Measurements from ENCODE around the gene CHEK2.
"Not testable (repeated sequence)": the region's sequence is repeated elsewhere in the genome, so short reads cannot be mapped to it uniquely, and the experiment has no call there.

Gene CHEK2

DNA sequence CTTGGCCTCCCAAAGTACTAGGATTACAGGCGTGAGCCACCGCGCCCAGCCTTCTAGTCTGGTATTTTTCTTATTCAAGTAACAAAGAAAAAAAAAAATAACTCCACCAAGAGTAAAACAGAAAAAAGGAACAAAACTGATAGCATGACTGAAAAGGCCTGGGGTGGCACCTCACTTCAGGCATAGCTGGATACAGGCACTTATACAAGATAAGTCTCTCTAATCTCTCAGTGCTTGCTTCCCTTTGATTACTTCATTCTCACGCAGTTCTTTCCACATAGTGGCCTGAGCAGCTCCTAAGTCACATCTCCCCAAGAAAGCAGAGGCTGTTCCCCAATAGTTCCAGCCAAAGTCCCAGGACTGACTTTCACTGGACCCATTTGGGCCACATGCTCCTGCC lies 58.7 kb downstream of the CHEK2 start:
- not testable (repeated sequence) for DNase-seq

DNA sequence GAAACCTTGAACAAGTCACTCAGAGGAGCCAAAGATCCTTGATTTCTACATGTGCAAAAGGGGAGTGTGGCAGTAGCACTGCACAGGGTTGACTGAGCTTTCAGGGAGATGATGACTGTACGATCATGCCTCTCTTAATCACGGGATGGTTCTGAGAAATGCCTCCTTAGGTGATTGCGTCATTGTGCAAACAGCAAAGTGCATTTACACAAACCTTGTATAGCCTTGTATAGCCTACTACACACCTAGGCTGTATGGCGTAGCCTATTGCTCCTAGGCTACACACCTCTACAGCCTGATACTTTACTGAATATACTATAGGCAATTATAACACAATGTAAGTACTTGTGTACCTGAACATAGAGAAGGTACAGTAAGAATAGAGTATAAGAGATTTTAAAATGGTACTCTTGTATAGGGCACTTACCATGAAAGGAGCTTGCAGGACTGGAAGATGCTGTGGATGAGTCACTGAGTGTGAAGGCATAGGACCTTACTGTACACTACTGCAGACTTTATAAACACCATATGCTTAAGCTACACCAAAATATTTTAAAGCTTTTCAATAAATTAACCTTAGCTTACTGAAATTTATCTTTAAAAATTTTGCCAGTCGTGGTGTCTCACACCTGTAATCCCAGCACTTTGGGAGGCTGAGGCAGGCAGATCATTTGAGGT lies 60.7 kb downstream of the CHEK2 start:
- DNase-seq = peak; percentile 51 to 62 (median 61)

DNA sequence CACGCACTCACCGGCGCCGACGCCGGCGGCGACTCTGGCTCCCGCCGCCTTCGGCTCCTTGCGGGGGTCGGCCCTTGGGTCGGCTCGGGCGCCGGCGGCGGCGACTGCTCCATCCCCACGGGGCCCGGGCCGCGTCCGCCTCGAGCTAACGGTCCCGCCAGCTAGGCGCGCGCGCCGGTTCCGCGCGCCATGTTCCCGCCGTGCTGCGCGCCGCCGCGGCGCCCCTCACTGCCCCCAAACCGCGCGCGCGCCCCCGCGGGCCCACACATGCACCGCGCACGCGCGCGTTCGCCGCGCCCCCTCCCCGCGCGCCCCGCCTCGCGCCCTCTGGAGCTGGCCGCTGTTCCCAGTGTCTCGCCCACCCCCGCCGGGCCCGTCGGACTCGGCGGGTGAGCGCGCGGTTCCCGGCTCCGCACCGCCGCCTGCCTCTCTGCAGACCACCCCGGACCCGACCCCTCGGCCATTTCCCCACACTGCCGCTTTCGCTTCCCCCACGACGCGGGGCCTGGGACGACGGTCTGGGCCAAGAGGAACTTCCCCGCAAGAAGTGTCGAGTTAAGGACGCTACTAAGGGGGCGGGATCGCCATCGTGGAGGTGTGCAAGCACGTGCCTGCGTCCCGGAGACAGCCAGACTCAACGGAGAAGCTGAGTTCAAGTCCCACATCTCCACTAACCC lies 61.9 kb downstream of the CHEK2 start, which contains the start of gene TTC28:
Gene TTC28 (minus strand): TSS at position 230 of the 677 bp plus-strand sequence. CDS start 117 bp downstream, at position 113.
- DNase-seq = peak; percentile 67 to 91 (median 68)

DNA sequence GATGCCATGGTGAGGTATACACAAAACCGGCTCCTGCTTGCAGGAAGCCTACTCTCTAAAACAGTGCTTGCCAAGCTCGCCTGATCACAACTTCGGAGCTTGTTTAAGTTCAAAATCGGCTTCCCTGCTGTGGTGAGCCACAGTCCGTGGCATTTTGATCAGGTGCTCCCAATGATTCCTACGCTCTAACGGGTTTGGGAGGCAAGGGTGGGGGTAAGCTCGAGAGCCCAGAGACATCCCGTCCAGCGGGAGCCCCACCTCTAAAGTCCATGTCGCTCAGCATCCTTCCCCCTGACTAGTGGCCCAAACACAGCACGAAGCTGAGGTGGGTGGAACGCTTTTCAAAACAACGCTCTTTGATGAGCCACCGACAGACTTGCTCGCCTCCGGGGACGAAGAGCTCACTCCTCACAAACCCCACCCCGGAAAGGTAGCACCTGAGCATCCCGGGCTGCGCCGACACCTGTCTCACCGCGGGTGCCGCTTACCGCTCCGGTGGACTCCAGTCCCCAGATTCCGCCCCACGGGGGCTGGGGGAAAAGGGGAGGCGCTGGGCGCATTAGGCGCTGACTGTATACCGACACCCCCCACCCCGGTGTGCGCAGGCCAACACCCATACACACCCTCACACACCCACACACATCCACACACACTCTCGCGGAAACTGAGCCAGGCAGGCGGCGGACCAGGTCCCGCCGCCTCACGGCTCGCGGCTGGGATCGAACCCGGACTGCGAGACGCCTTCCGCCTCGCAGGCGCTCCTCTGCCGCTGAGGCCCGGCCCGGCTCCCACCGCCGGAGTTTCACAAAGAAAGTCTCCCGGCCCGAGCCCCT lies 62.6 kb downstream of the CHEK2 start:
- peak in 2 of 3 donors; percentile 21 to 55 for DNase-seq

DNA sequence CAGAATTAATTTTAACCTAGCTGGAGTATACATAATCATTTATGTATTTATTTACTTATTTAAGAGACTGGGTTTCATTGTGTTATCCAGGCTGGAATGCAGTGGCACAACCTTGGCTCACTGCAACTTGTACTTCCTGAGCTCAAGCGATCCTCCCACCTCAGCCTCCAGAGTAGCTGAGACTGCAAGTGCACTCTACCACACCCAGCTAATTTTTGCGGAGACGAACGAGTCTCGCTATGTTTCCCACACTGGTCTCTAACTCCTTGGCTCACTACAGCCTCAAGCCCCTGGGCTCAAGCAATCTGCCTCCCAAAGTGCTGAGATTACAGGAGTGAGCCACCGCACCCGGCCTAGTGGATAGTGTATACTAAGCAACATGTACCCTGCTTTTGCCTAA lies 63.5 kb downstream of the CHEK2 start:
- not testable (repeated sequence) for DNase-seq

DNA sequence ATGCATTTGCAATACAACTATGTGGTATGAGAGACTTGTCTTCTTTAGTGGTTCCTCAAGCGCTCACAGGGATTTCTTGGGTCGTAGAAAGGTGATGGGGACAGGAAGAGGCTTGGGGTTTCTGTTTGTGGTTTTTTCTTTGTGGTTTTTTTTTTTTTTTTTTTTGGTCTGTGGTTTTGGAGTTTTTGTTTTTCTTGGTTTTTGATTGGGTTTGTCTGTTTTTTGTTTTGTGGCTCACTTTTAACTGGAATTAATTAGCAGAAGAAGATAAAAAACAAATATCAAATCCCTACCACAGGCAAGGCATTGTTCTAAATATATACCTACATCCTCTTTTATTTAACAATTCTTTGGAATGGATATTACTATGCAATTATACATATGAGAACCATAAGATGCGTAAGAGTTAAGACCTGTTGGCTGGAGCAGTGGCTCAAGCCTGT lies 67.5 kb downstream of the CHEK2 start:
- DNase-seq = peak; percentile 48 to 63 (median 60)

DNA sequence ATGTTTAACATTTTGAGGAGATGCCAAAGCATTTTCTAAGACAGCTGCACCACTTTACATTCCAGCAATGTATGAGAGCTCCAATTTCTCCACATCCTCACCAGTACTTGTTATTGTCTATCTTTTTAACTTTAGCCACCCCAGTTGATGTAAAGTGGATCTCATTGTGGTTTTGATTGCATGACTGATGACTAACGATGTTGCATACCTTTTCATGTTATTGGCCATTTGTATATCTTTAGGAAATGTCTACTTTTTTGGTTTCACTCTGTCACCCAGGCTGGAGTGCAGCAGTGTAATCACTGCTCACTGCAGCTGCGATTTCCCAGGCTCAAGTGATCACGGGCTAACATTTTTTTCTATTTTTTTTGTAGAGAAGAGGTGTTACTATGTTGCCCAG lies 70.9 kb downstream of the CHEK2 start:
- DNase-seq = peak; percentile 20 to 49 (median 33)

DNA sequence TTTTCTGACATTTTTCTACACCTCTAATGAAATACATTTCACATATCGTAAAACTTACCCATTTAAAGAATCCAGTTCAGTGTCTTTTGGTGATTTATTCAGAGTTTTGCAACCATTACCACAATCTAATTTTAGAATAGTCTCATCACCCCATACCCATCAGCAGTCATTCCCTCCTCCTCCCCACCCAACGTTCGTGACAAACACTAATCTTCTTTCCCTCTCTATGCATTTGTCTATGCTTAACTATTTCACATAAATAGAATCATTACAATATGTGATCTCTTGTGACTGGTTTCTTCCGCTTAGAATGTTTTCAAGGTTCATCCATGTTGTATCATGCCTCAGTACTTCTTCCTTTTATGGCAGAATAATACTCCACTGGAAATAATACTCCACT lies 71.5 kb downstream of the CHEK2 start:
- peak; percentile 81 to 86 (median 84) for DNase-seq

DNA sequence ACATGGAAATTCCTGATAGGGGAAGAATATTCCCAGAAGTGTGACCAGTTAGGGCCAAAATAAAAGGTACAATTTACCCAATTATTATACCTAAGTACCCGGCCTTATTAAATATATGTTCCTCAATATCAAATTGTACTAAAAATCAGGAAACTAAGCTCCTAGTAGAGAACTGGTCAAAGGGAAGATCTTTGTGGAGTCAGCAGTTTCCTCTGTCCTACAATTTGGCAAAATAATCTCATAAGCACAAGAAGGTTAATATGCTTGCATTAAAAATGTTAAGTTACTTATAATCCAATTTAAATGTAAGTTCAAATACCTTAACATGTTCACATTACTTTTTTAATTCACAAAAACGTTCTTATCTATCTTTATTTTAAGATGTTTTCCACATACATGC lies 72.2 kb downstream of the CHEK2 start:
- peak in 1 of 3 donors; percentile 17 for DNase-seq

DNA sequence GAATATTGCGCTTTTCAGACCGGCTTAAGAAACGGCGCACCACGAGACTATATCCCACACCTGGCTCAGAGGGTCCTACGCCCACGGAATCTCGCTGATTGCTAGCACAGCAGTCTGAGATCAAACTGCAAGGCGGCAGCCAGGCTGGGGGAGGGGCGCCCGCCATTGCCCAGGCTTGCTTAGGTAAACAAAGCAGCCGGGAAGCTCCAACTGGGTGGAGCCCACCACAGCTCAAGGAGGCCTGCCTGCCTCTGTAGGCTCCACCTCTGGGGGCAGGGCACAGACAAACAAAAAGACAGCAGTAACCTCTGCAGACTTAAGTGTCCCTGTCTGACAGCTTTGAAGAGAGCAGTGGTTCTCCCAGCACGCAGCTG lies 78.1 kb downstream of the CHEK2 start:
- not testable (repeated sequence) for DNase-seq

DNA sequence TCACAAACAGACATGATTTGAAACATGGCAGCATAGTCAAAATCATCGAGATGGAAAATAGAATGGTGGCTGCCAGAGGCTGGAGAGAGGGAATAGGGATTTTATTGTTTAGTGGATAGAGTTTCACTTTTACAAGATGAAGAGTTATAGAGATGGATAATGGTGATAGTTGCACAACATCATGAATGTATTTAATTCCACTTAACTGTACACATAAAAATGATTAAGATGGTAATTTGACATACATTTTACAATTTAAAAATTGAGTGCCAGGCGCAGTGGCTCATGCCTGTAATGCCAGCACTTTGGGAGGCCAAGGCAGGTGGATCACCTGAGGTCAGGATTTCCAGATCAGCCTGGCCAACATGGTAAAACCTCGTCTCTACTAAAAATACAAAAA lies 83.2 kb downstream of the CHEK2 start:
- DNase-seq = no peak

DNA sequence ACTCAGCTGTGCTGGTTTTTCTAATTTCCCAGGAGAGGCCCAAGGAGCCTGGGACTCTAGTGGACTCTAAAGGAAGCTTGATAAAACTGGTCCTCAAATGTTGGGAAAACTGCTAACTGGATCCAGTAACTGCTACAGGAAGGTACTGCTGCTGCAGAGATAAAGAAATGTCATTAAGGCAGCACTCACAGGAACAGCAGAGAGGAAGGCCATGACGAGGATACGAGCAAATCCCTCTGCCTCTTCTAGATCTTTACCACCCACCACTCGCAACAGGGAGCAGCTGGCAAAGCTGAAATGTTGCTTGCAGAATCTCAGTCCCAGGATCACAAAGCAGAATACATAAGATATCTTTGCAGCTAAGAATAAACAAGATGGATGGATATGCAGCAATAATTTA lies 85.4 kb downstream of the CHEK2 start:
- DNase-seq = no peak

DNA sequence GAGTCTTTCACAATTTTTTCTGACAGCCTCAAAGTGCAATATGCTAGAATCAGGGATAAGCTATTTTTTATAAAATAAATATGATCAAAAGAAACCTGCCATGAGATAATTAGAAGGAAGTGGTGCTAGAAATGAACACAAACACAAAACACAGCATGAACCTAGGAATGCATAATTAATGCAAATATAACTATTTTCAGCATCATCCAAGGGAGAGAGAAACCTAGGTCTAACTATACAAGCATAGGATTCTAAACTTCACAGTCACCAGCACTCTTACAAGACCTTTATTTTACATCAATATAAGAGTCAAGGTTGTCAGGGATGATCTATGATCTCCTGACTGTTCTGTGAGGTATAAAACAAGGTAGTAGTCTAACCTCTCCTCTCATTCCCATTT lies 91.2 kb downstream of the CHEK2 start:
- DNase-seq = no peak

DNA sequence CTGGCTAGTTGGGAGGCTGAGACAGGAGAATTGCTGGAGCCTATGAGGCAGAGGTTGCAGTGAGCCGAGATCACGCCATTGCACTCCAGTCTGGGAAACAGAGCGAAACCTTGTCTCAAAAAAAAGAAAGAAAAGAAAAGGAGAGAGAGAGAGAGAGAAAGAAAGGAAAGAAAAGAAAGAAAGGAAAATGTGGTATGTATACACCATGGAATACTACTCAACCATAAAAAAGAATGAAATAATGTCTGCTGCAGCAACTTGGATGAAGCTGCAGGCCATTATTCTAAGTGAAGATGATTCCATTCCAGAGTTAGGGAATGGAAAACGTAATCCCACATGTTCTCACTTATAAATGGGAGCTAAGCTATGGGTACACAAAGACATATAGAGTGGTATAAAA lies 92.8 kb downstream of the CHEK2 start:
- DNase-seq = no peak

DNA sequence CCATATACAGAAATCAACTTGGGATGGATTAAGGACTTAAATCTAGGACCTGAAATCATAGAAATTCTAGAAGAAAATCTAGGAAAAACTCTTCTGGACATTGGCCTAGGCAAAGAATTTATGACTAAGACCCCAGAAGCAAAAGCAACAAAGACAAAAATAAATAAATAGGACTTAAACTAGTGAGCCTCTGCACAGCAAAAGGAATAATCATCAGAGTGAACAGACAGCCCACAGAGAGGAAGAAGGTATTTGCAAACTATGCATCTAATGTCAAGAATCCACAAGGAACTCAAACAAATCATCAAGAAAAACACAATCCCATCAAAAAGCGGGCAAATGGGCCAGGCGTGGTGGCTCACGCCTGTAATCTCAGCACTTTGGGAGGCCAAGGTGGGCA lies 94.4 kb downstream of the CHEK2 start:
- no peak for DNase-seq

DNA sequence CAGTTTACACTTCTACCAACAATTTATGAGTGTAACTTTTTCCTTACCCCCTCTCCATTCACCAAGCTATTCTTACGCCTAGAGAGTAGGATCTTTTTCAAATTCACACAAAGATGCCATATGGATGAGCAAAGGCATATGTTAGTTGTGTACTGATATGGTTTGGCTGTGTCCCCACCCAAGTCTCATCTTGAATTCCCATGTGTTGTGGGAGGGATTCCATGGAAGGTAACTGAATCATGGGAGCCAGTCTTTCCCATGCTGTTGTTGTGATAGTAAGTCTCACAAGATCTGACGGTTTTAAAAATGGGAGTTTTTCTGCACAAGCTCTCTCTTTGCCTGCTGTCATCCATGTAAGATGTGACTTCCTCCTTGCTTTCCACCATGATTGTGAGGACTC lies 102.3 kb downstream of the CHEK2 start:
- DNase-seq = no peak

All from suppressor macrophage treated with lipopolysaccharide for 1 hour (primary cell).